HTERT RPE-1 (cell line): Measurements from ENCODE around the gene SLC16A2.

ENCODE experiments used
- in situ Hi-C: fragments of 300-500 bp; cut with MboI; formaldehyde crosslinking; loops from 4 replicates; pipeline ENCODE4 v1.14.3; 2020; ENCODE audit warnings: low sequenced_read_pairs

The SLC16A2 gene

GRCh38 chrX:74421036-74421739, at the start of gene SLC16A2:
Gene SLC16A2 (plus strand): TSS chrX:74421493. CDS start chrX:74421638, 145 bp downstream.
- in situ Hi-C loops = no loop called here

GRCh38 chrX:74372272-74372671, 49.0 kb upstream of the SLC16A2 start:
- in situ Hi-C loops = no loop called here

GRCh38 chrX:74377282-74377681, 44.0 kb upstream of the SLC16A2 start:
- in situ Hi-C loops = no loop called here

- in situ Hi-C loops = no loop called here
Observed at GRCh38 chrX:74382613-74383012, 38.7 kb upstream of the SLC16A2 start.

GRCh38 chrX:74383611-74384010, 37.7 kb upstream of the SLC16A2 start:
- in situ Hi-C loops = no loop called here

GRCh38 chrX:74389016-74389722, 32.1 kb upstream of the SLC16A2 start:
- in situ Hi-C loops = no loop called here

- in situ Hi-C loops = no loop called here
Observed at GRCh38 chrX:74395556-74395955, 25.7 kb upstream of the SLC16A2 start.

GRCh38 chrX:74405973-74406489, 15.3 kb upstream of the SLC16A2 start:
- in situ Hi-C loops = no loop called here

GRCh38 chrX:74408304-74408703, 13.0 kb upstream of the SLC16A2 start:
- in situ Hi-C loops = no loop called here

GRCh38 chrX:74419864-74420195, 1.5 kb upstream of the SLC16A2 start:
- in situ Hi-C loops = no loop called here

GRCh38 chrX:74420196-74421035, 877 bp upstream of the SLC16A2 start:
- in situ Hi-C loops = no loop called here

GRCh38 chrX:74421740-74422352, 553 bp downstream of the SLC16A2 start:
- in situ Hi-C loops = no loop called here

GRCh38 chrX:74422576-74423288, 1.4 kb downstream of the SLC16A2 start:
- in situ Hi-C loops = no loop called here

GRCh38 chrX:74423289-74423998, 2.2 kb downstream of the SLC16A2 start:
- in situ Hi-C loops = no loop called here

GRCh38 chrX:74426071-74426470, 4.8 kb downstream of the SLC16A2 start:
- in situ Hi-C loops = no loop called here

GRCh38 chrX:74426615-74427014, 5.3 kb downstream of the SLC16A2 start:
- in situ Hi-C loops = no loop called here

GRCh38 chrX:74431797-74432196, 10.5 kb downstream of the SLC16A2 start:
- in situ Hi-C loops = no loop called here

GRCh38 chrX:74434336-74434735, 13.0 kb downstream of the SLC16A2 start:
- in situ Hi-C loops = no loop called here

- in situ Hi-C loops = no loop called here
Observed at GRCh38 chrX:74437530-74437929, 16.2 kb downstream of the SLC16A2 start.

GRCh38 chrX:74438764-74439163, 17.5 kb downstream of the SLC16A2 start:
- in situ Hi-C loops = no loop called here
